Fibroblast of skin of scalp (primary cell): Measurements from ENCODE around the gene IGFL2.
A peak's percentile ranks its signal among the peaks of the same experiment; 100 is the strongest.
"Not testable (repeated sequence)": the region's sequence is repeated elsewhere in the genome, so short reads cannot be mapped to it uniquely, and the experiment has no call there.

Experiments used
- DNase-seq: peaks from one replicate; pipeline ENCODE4 v3.0.0-alpha.2; 2013

IGFL2 gene

GRCh38 chr19:46142294-46142693 lies 5.7 kb upstream of the IGFL2 start:
- no peak for DNase-seq

DNA sequence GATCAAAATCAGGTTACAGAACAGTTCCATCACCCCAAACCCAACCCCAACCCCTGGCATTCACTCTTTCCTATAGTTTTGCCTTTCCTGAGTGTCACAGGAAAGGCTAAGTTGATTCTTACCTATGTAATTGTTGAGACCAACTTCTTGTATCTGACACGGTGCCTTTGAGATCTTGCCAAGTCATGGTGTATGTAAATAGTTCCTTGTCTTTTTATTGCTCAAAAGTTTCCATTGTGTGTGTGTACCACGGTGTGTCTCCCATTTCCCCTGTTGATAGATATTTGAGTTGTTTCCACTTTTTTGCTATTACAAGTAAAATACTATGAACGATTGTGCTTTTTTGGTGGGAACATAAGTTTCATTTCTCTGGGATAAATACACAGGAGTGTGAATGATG lies 3.3 kb upstream of the IGFL2 start:
- DNase-seq = no peak

DNA sequence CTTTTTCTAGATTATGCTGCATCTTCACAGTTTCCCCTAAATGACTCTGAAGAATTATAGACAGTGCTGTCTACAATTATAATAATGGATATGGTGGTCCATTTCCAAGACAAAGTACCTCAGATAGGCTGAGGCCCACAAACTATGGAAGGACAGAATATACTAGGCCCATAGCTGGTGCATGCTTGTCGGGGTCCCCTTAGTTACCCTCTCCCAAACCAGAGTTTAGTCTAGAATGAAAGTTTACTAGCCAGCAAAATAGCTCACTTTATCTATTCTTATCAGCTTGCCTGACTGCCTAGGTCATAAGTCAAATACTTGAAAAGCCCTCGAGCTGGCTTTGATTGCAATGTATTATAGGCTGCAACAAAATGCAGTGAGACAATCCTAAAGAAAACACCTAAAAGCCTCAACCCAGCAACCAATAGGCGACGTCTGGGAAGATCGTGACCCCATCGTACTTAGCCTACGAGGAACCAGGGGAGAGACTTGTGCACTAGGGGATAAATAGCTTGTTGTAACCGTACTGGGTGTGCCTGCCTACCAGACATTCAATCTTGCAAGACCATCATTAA lies 785 bp upstream of the IGFL2 start:
- DNase-seq = no peak

DNA sequence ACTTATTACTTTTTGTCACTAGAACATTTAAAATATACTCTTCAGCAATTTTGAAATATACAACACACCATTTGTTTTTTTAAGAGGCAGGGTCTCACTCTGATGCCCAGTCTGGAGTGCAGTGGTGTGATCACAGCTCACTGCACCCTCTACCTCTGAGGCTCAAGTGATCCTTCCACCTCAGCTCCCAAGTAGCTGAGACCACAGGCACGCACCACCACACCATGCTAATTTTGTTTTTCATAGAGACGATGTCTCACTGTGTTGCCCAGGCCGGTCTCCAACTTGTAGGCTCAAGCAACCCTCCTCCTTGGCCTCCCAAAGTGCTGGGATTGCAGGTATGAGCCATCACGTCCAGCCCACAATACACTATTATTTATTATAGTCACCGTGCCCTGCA lies 2.6 kb downstream of the IGFL2 start:
- DNase-seq = no peak

DNA sequence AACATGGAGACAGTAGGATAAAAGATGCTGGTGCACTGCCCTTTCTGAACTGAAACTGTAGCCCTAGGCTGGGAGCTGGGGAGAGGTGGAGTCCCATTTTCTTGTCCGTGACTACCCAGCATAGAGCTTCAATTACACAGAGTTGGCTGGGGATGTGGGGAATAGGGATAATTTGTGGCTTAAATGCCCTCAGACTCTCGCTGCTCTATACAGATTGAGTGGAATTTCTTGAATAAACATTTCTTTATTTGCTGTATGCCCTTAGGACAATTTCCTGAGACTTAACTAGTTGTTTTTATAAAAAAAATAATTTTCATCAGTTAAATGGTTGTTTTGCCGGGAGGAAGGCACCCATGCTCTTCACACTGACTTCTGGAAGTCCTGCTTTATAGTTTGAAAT lies 7.2 kb downstream of the IGFL2 start:
- no peak for DNase-seq

DNA sequence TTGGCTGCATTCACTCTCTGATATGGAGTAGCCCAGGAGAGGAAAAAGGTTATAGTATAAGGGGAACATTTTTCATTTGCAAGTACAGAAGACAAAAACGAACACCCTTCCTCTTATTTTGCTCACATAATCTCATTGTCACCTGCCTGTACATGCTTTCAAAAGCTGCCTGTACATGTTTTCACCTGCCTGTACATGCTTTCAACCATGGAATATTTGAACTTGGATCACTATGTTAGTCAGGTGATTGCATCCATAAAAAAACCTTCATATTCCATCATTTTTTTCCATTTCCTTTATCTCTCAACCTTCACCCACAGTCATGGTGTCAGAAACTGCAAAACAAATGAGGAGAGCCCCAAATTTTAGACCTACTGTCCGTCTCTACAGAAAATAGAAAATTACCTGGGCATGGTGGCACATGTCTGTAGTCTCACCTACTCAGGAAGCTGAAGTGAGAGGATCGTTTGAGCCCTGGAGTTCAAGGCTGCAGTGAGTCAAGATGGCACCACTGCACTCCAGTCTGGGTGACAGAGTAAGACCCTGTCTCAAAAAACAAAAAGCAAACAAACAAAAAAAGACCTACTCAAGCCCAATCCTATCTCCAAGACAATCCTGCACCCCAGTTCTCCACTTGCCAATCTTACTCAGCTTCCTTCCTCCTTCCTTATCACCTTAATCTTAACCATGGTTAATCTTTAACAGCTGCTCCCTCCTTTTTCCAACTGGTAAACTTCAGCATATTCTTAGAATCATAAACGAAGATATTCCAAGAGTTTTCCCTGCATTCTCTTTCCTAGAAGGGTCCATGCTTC lies 11.6 kb downstream of the IGFL2 start:
- no peak for DNase-seq

GRCh38 chr19:46160233-46160775 lies 12.3 kb downstream of the IGFL2 start:
- DNase-seq = no peak

DNA sequence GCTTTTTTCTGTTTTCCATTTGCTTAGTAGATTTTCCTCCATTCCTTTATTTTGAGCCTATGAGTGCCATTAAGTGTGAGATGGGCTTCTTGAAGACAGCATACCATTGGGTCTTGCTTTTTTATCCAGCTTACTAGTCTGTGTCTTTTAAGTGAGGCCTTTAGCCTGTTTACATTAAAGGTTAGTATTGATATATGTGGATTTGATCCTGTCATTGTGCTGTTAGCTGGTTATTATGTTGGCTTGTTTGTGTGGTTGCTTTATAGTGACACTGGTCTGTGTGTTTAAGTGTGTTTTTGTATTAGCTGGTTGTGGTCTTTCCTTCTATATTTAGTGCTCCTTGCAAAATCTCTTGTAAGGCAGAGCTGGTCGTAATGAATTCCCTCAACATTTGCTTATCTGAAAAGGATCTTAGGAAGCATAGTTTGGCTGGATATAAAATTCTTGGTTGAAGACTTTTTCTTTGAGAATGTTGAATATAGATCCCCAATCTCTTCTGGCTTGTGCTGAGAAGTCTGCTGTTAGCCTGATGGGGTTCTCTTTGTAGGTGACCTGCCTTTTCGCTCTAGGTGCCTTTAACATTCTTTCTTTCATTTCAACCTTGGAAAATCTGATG lies 13.7 kb downstream of the IGFL2 start:
- DNase-seq = not testable (repeated sequence)

DNA sequence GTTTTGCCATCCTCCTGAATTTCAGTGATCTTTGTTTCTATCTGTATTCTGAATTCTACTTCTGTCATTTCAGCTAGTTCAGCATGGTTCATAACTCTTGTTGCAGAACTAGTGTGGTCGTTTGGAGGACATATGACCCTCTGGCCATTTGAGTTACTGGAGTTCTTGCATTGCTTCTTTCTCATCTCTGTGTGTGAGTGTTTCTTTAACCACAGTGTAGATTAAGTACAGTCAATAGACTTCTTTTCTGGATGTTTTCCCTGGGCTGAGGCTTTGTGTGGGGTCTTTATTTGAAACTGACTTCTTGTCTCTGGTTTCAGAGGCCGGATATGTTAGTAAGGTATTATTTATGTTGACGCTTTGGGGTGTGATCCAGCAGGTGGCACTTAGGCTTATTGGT lies 14.7 kb downstream of the IGFL2 start:
- no peak for DNase-seq

- DNase-seq = no peak
Observed at GRCh38 chr19:46173886-46174480, 25.9 kb downstream of the IGFL2 start.

DNA sequence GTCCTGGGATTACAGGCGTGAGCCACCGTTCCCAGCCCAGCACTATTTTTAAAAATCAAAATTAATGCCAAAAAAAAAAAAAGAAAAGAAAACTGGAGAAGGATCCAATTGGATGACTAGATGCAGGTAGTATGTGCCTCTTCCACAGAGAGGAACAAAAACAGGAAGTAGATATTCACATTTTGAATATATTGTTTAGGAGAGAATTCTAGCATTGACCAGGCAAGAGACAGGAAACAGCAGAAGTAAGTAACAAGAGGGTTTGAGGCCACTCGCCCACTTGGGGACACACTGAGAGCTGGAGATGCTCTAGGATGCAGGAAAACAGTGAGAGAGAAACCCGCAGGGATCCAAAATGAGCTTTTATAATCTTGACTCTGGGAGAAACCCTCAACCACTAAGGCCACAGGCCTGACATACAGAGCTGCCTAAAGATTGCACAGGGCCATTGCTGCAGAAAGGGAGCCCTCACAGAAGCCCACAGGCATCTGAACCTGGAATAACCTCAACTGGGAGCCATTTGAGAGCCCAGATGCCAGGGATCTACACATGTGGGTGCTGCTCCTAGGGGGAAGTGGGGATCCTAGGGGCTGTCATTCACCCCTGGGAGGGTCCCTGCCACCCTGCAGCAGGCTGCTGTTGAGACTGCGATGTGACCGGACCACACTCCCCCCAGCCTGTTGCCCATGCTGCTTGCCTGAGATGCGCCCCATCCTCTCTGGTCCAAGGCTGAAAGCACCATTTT lies 28.2 kb downstream of the IGFL2 start:
- DNase-seq = no peak

DNA sequence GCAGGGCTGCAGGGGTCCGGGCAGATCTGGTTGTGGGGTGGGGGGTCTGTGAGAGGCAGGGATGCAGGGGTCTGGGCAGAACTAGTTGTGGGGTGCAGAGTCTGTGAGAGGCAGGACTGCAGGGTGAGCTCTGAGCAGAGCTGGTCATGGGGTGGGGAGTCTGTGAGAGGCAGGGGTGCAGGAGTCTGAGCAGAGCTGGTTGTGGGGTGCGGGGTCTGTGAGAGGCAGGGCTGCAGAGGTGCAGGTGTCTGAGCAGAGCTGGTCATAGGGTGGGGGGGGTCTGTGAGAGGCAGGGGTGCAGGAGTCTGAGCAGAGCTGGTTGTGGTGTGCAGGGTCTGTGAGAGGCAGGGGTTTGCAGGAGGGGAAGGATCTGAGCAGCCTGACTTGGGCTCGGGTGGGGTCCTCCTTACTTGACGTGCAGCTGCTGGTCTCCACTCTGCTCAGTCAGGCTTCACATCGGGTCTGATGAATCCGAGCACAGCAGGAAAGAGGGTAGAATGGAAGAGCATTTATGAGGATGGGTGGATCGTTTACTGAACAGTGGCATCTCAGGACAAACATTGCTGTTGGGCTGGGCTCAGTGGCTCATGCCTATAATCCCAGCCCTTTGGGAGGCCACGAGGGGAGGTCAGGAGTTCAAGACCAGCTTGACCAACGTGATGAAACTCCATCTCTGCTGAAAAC lies 31.2 kb downstream of the IGFL2 start:
- DNase-seq = no peak

DNA sequence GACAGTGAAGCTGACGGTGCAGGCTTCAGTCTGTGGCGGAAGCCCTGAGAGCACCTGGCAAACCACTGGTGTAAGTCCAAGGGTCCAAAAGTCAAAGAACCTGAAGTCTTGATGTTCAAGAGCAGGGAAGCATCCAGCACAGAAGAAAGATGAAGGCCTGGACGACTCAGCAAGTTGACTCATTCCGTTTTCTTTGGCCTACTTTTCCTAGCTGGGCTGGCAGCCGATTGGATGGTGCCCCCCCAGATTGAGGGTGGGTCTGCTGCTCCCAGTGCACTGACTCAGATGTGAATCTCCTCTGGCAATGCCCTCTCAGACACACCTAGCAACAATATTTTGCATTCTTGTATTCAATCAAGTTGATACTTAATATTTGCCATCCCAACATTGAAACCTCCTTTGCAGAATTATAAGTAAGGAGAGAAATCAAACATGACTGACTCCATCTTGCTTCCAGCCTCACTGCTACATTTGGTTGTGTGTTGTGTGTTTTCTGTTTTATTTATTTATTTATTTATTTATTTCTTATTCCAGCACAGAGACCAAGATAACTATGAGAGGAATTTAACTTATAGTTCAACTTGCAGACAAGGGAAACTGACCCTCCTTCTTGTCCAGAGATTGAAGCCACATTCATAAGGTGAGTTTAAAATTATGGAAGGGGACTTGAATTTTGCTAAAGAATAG lies 32.8 kb downstream of the IGFL2 start:
- peak; percentile 68 for DNase-seq

GRCh38 chr19:46181388-46181779 lies 33.3 kb downstream of the IGFL2 start:
- DNase-seq = peak; percentile 26

- DNase-seq = no peak
Observed at GRCh38 chr19:46182476-46182875, 34.4 kb downstream of the IGFL2 start.

GRCh38 chr19:46184775-46185710 lies 37.0 kb downstream of the IGFL2 start:
- DNase-seq = peak; percentile 81

- no peak for DNase-seq
Observed at GRCh38 chr19:46186101-46186716, 38.2 kb downstream of the IGFL2 start.

DNA sequence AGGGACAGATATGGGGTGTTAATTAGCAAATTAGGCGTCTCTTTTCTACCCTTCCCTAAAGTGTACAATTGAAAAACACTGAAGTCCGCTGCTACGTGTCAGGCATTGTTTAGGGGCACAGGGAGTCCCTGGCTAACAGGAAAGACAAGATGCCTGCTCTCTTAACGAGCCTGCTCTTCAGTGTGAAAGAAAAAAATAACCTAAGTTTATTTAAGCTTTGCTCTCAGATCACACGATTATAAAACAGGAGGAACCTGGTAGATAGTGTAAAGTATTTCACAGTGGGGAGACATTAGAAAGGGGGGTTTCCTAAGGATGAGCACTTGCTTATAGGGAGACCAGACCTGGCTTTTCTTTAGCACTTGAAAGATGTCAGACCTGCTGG lies 38.7 kb downstream of the IGFL2 start:
- no peak for DNase-seq

DNA sequence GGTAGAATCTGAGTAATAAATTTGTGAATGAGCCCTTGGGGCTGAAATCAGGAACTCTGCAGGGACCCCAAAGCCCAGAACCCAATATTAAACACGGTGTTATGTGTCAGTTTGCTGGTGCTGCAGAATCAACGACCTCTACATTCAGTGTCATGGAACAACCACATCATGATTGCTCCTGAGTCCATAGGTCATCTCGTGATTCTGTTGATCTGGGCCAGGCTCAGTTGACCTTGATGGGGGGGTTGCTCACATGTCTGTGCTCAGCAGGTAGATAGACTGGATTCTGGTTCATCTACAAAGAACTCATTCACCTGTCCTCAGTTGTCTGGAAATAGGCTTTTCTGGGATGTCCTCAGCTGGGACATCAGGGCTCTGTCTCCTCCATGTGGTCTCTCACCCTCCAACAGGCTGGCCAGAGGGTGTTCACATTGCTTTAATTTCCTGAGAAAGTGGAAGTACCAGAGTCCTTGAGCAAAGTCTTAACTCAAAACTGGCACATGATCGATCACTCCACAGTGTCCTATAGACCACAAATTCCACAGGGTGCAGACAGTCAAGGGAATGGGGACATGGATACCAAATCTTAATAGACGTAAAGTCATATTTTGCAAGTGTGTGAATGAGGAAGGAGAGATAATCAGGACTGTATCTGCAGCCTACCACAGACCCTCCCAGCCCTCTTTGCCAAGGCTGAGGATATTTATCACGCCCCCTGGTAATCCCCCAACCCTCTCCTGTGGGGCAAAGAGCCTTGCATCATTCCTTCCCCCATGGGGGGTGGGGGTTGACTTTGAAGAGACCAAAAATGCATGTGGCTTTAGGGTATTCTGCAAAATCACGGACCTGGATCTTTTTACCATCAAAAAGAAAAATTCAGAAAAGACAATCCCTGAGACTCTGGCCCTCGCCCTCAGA lies 42.2 kb downstream of the IGFL2 start:
- no peak for DNase-seq
